Neural cell (in vitro differentiated cells): ENCODE data around the gene ZNF750. TPM values are rescaled to one million over a fixed set of nuclear protein-coding genes. Genes with fewer than 3 reads are reported as not detected.

ENCODE experiments used
- H2AFZ ChIP-seq: fragments of 200-600, 300-800 bp; sonication (generic), shearing (Covaris generic); 2 replicates; pipeline ENCODE4 v1.6.0; 2014; ENCODE audit warnings: low read depth, mild to moderate bottlenecking, antibody characterized with exemption, low read length, moderate library complexity
- H3F3A ChIP-seq: fragments of 200-600 bp; shearing (Covaris generic); 2 replicates; pipeline ENCODE4 v1.6.1; 2016; ENCODE audit warnings: mild to moderate bottlenecking, moderate library complexity, mixed read lengths, antibody characterized with exemption, low read length; ENCODE audit not compliant: insufficient read depth, poor library complexity, severe bottlenecking
- H3K27ac ChIP-seq: fragments of 200-600, 300-800 bp; sonication (generic), shearing (Covaris generic); 2 replicates; pipeline ENCODE4 v1.5.1; 2014; ENCODE audit warnings: mild to moderate bottlenecking, low read length, moderate library complexity
- H3K27me3 ChIP-seq: fragments of 300-800, 200-600 bp; sonication (generic), shearing (Covaris generic); 2 replicates; pipeline ENCODE4 v1.6.0; 2014; ENCODE audit warnings: mild to moderate bottlenecking, low read depth, low read length, moderate library complexity; ENCODE audit not compliant: insufficient read depth
- H3K36me3 ChIP-seq: fragments of 300-800, 200-600 bp; sonication (generic), shearing (Covaris generic); 2 replicates; pipeline ENCODE4 v1.5.1; 2014; ENCODE audit warnings: mild to moderate bottlenecking, antibody characterized with exemption, low read length, moderate library complexity; ENCODE audit not compliant: insufficient read depth
- H3K4me2 ChIP-seq: fragments of 300-800, 200-600 bp; sonication (generic), shearing (Covaris generic); 2 replicates; pipeline ENCODE4 v1.6.0; 2014; ENCODE audit warnings: mild to moderate bottlenecking, low read length
- H3K4me3 ChIP-seq: fragments of 300-800, 200-600 bp; sonication (generic), shearing (Covaris generic); 2 replicates; pipeline ENCODE4 v1.5.1; 2014; ENCODE audit warnings: mild to moderate bottlenecking, low read length, moderate library complexity
- H3K79me2 ChIP-seq: fragments of 200-600 bp; shearing (Covaris generic); replicated peaks from 2 replicates; pipeline ENCODE4 v1.6.0; 2014; ENCODE audit warnings: mild to moderate bottlenecking, low read length, moderate library complexity; ENCODE audit not compliant: insufficient read depth
- H3K9ac ChIP-seq: fragments of 300-800, 200-600 bp; sonication (generic), shearing (Covaris generic); 2 replicates; pipeline ENCODE4 v1.6.1; 2016; ENCODE audit warnings: mild to moderate bottlenecking, low read length, mixed read lengths
- H3K9me2 ChIP-seq: fragments of 200-600 bp; shearing (Covaris generic); 2 replicates; pipeline ENCODE4 v1.6.1; 2016; ENCODE audit warnings: mild to moderate bottlenecking, low read length, mixed read lengths; ENCODE audit not compliant: insufficient read depth
- H3K9me3 ChIP-seq: fragments of 200-600, 300-800 bp; sonication (generic), shearing (Covaris generic); 2 replicates; pipeline ENCODE4 v1.6.1; 2016; ENCODE audit warnings: mild to moderate bottlenecking, mixed run types, low read length, moderate library complexity, mixed read lengths
- H4K20me1 ChIP-seq: fragments of 200-600 bp; shearing (Covaris generic); 2 replicates; pipeline ENCODE4 v1.6.1; 2016; ENCODE audit warnings: mild to moderate bottlenecking, mixed run types; ENCODE audit not compliant: insufficient read depth
- CTCF ChIP-seq: fragments of 450-650 bp; IDR thresholded peaks from 2 replicates; pipeline ENCODE4 v1.5.1; 2014; ENCODE audit warnings: antibody characterized with exemption, mild to moderate bottlenecking, moderate library complexity; ENCODE audit not compliant: poor library complexity, severe bottlenecking
- EP300 ChIP-seq: fragments of 450-650 bp; conservative IDR thresholded peaks from 2 replicates; pipeline ENCODE4 v1.6.1; 2014; ENCODE audit warnings: antibody characterized with exemption, mild to moderate bottlenecking, moderate library complexity; ENCODE audit not compliant: poor library complexity, severe bottlenecking
- EZH2 ChIP-seq: fragments of 200-600, 300-800 bp; shearing (Covaris generic), sonication (generic); IDR thresholded peaks from 2 replicates; pipeline ENCODE4 v1.6.1; 2014; ENCODE audit warnings: antibody characterized with exemption, low read length, borderline replicate concordance, mild to moderate bottlenecking; ENCODE audit not compliant: insufficient read depth, poor library complexity, severe bottlenecking
- MXI1 ChIP-seq: fragments of 450-650 bp; conservative IDR thresholded peaks from 2 replicates; pipeline ENCODE4 v1.6.1; 2014; ENCODE audit warnings: antibody characterized with exemption, mild to moderate bottlenecking; ENCODE audit not compliant: poor library complexity, severe bottlenecking
- POLR2AphosphoS5 ChIP-seq: IDR thresholded peaks from 2 replicates; pipeline ENCODE4 v1.6.1; 2012
- RAD21 ChIP-seq: fragments of 450-650 bp; conservative IDR thresholded peaks from 2 replicates; pipeline ENCODE4 v1.6.1; 2014; ENCODE audit warnings: antibody characterized with exemption, mild to moderate bottlenecking, moderate library complexity
- REST ChIP-seq: IDR thresholded peaks from 2 replicates; pipeline ENCODE4 v1.6.1; 2012; ENCODE audit warnings: borderline replicate concordance
- SMC3 ChIP-seq: fragments of 450-650 bp; conservative IDR thresholded peaks from 2 replicates; pipeline ENCODE4 v1.6.1; 2014; ENCODE audit warnings: antibody characterized with exemption, mild to moderate bottlenecking, moderate library complexity; ENCODE audit not compliant: poor library complexity
- TAF1 ChIP-seq: IDR thresholded peaks from 2 replicates; pipeline ENCODE4 v1.6.1; 2012; ENCODE audit warnings: low read depth
- polyA plus RNA-seq: library from polyadenylated mRNA; depleted of rRNA; stranded (reverse); fragments of >200 nt; gene quantifications from 2 replicates; pipeline ENCODE4 v1.2.3, GENCODE V29; 2014

ZNF750 gene
- polyA plus RNA-seq, 1 donor from 2014 or later, result not detected

GRCh38 chr17:82801377-82801970 lies 38.3 kb downstream of the ZNF750 start:
- Histone ChIP-seq H3K27me3 (no peaks in the 10 kb centered on the region), H3K9me3 (no peaks in the 10 kb centered on the region), H3K9me2 (no peaks in the 10 kb centered on the region), H3K36me3 (no peaks in the 10 kb centered on the region), H3K4me3 (no peak overlapping the region), H2AFZ (no peak overlapping the region), H4K20me1 (no peaks in the 10 kb centered on the region), H3K27ac (no peak overlapping the region), H3F3A (no peaks in the 10 kb centered on the region), H3K79me2 (no peaks in the 10 kb centered on the region), H3K4me2 (no peak overlapping the region), H3K9ac (no peak overlapping the region)
- TF ChIP-seq REST (no peak), TAF1 (no peak), EZH2 (no peak), SMC3 (no peak), POLR2AphosphoS5 (no peak), RAD21 (no peak), CTCF (no peak), EP300 (no peak), MXI1 (no peak)

GRCh38 chr17:82800885-82801284 lies 38.9 kb downstream of the ZNF750 start:
- Histone ChIP-seq H4K20me1 (no peaks in the 10 kb centered on the region), H3K27me3 (no peaks in the 10 kb centered on the region), H3K79me2 (no peaks in the 10 kb centered on the region), H3K9me3 (no peaks in the 10 kb centered on the region), H3K4me2 (no peak overlapping the region), H3K36me3 (no peaks in the 10 kb centered on the region), H3K9me2 (no peaks in the 10 kb centered on the region), H3K27ac (no peak overlapping the region), H3K4me3 (no peak overlapping the region), H3K9ac (no peak overlapping the region), H2AFZ (no peak overlapping the region), H3F3A (no peaks in the 10 kb centered on the region)
- no peak for TF ChIP-seq EP300
- TF ChIP-seq MXI1, result no peak
- no peak for TF ChIP-seq POLR2AphosphoS5
- no peak for TF ChIP-seq CTCF
- no peak for TF ChIP-seq EZH2
- no peak for TF ChIP-seq SMC3
- TF ChIP-seq TAF1, result no peak
- TF ChIP-seq REST, result no peak
- no peak for TF ChIP-seq RAD21
